ENCODE data around the gene ANAPC2.

Gene ANAPC2

GRCh38 chr9:137145731-137146526, 42.4 kb downstream of the ANAPC2 start:
- TF ChIP-seq, protein P1, sequence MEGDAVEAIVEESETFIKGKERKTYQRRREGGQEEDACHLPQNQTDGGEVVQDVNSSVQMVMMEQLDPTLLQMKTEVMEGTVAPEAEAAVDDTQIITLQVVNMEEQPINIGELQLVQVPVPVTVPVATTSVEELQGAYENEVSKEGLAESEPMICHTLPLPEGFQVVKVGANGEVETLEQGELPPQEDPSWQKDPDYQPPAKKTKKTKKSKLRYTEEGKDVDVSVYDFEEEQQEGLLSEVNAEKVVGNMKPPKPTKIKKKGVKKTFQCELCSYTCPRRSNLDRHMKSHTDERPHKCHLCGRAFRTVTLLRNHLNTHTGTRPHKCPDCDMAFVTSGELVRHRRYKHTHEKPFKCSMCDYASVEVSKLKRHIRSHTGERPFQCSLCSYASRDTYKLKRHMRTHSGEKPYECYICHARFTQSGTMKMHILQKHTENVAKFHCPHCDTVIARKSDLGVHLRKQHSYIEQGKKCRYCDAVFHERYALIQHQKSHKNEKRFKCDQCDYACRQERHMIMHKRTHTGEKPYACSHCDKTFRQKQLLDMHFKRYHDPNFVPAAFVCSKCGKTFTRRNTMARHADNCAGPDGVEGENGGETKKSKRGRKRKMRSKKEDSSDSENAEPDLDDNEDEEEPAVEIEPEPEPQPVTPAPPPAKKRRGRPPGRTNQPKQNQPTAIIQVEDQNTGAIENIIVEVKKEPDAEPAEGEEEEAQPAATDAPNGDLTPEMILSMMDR (IDR thresholded peaks at IDR 0.05): no peak
- H3K4me3 ChIP-seq: no peak overlapping the region
- H3K9me3 ChIP-seq: no peaks in the 10 kb centered on the region
- peaks cover 0 to 83% of the 10 kb centered on the region in 2 donors for H3K27me3 ChIP-seq
- H3K27ac ChIP-seq: no peak overlapping the region
- no peaks in the 10 kb centered on the region for H3K4me1 ChIP-seq
- DNase-seq: no peak
- no peaks in the 10 kb centered on the region for H3K36me3 ChIP-seq
- intact Hi-C loops (cut with DNase I; ENCODE audit: low total_unique reads): no loop called here

DNA sequence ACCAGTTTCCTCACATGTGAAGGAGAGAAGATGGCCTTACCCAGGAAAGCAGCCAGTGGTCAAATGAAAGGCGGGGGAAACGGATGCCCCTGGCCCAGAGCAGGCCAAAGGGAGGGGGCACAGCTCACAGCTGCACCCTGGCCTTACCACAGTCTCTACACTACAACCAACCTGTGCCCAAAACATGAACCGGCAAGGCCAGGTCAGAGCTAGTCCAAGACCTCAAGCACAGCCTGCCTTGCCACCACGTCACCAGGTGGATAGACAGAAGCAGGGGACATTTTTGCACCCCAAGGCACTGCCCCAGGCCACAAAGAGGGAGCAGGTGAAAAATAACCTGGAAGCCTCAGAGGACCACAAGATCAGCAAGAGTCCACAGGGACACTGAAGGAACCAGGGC, 44.9 kb downstream of the ANAPC2 start:
- Histone ChIP-seq H3K27ac (no peak overlapping the region), H3K27me3 (peaks cover 0 to 94% of the 10 kb centered on the region in 2 donors)
- intact Hi-C loops (cut with DNase I; ENCODE audit: low total_unique reads): no loop called here

DNA sequence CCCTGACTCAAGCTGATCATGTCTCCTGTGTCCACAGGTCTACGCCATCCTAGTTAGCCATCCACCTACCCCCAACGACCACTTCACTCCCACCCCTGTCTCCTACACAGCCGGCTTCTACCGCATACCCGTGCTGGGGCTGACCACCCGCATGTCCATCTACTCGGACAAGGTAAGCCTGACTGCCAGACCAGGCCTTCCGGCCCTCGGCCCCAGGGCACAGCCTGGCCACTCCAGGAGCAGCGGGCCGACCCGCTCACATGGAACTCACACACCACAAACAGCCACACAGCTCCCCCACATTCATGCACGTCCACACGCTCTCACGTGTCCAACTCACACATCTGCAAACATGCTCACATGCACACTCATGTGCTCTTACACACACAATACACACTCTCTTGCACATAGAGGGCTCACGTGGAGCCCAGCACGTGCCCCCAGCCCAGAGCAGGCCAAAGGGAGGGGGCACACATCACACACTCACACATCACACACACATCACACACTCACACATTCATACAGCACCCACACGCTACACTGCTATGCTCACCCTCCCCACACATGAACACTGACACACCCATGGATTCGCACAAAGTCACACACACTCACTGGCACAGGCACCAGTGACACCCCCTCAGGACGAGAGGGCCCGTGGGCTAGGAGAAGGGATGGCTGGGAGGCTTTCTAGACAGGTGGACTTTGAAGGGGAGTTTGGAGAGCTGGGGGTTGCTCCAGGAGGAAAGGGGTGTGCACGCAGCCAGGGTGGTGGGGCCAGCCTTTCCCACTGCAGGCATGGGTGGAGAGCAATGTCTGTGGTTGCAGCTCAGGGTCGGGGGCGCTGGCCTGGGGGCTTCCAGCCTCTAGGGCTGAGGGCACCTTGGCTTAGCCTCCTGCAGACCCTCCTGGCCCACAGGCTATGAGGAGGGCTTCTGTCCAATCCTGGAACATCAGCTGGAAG, 46.1 kb downstream of the ANAPC2 start:
- Histone ChIP-seq H3K4me3 (no peak overlapping the region), H3K27me3 (peaks cover 0 to 94% of the 10 kb centered on the region in 2 donors), H3K27ac (no peak overlapping the region), H3K9me3 (no peaks in the 10 kb centered on the region), H3K4me1 (peaks cover 0 to 9% (median 5%) of the 10 kb centered on the region in 4 donors), H3K36me3 (no peaks in the 10 kb centered on the region)
- intact Hi-C loops (cut with DNase I; ENCODE audit: low total_unique reads): no loop called here
- no peak for DNase-seq
- TF ChIP-seq, protein P1 (IDR thresholded peaks at IDR 0.05): no peak

More for the DNA sequence above, 44.9 kb downstream of the ANAPC2 start:
- Histone ChIP-seq H3K4me3 (no peak overlapping the region), H3K4me1 (peaks cover 0 to 9% (median 5%) of the 10 kb centered on the region in 4 donors), H3K36me3 (no peaks in the 10 kb centered on the region), H3K9me3 (no peaks in the 10 kb centered on the region)
- TF ChIP-seq, protein P1 (IDR thresholded peaks at IDR 0.05): no peak
- no peak for DNase-seq

DNA sequence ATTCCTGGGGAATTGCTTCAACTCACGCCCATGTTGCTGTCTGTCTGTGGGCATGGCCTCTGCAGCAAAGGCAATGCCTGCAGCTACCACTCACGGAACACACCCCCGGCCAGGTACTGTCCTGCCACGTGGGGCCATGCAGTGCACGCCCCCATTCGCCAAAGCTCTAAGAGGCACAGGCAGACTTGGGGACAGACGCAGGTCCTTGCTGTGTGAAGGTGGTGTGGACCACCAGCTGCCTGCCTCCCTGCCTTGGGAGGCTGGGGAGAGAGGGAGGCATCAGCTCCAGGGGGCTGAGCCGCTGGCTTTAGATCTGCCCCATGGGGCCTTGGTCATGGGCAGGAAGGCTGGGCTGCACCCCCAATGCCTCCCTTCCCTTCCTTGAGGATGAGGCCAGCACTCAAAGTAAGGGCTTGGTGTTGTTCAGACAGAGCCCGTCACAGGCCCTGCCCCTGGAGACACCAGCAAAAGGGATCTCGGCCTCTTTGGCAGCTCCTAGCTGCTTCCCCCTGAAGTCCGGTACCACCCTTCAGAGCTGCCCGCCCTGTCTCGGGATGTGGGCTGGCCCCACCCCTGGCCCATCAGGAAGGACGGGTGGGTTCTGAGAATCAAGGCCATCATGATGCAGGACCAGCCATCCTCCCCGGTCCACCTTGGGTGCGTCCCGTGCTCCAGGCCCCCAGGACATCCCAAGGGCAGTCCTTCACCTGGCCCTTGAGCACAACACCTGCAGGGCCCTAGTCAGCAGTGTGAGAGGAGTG, 47.1 kb downstream of the ANAPC2 start:
- Histone ChIP-seq H3K4me1 (peaks cover 0 to 9% (median 5%) of the 10 kb centered on the region in 4 donors), H3K4me3 (no peak overlapping the region), H3K36me3 (no peaks in the 10 kb centered on the region), H3K27me3 (peaks cover 0 to 94% of the 10 kb centered on the region in 2 donors), H3K9me3 (no peaks in the 10 kb centered on the region), H3K27ac (no peak overlapping the region)
- TF ChIP-seq, protein P1 (IDR thresholded peaks at IDR 0.05): no peak
- intact Hi-C loops (cut with DNase I; ENCODE audit: low total_unique reads): no loop called here
- no peak for DNase-seq
